K562 (cell line): ENCODE results near the gene CEBPE. TPM values are rescaled to one million over a fixed set of nuclear protein-coding genes. Genes with fewer than 3 reads are reported as not detected.
A peak's percentile ranks its signal among the peaks of the same experiment; 100 is the strongest.

Experiments
- ATF3 ChIP-seq, 2 experiments: fragments of 450-650 bp in 1 of 2; sonication (generic) in 1 of 2; formaldehyde crosslinking in 1 of 2; IDR thresholded peaks in 1 of 2; conservative IDR thresholded peaks in 1 of 2; 2 replicates each; pipeline versions ENCODE4 v1.6.1 to v1.8.1; 2016 to 2023; ENCODE audit warnings: mild to moderate bottlenecking in 2 of 2, moderate library complexity in 2 of 2, inconsistent platforms in 1 of 2, missing genetic modification reagents in 1 of 2
- BCLAF1 ChIP-seq, 2 experiments: fragments of 450-650 bp in 1 of 2; IDR thresholded peaks; 2 replicates each; pipeline ENCODE4 v1.6.1; 2011 to 2017; ENCODE audit warnings: low read depth in 2 of 2, antibody characterized with exemption in 1 of 2, borderline replicate concordance in 1 of 2, low read length in 1 of 2, mild to moderate bottlenecking in 1 of 2, mixed read lengths in 1 of 2; ENCODE audit not compliant: control insufficient read depth in 1 of 2
- CUX1 ChIP-seq: fragments of 200-800 bp; sonication (Bioruptor generic); IDR thresholded peaks from 2 replicates; pipeline ENCODE4 v1.6.1; 2016; ENCODE audit warnings: missing genetic modification characterization, missing compliant biosample characterization
- HLTF ChIP-seq: fragments of 450-650 bp; IDR thresholded peaks from 2 replicates; pipeline ENCODE4 v1.6.1; 2016
- MXD1 ChIP-seq: fragments of 250-450 bp; sonication (Bioruptor Pico); IDR thresholded peaks from 2 replicates; pipeline ENCODE4 v1.8.0; 2021; ENCODE audit warnings: borderline replicate concordance, mild to moderate bottlenecking, moderate library complexity; ENCODE audit not compliant: poor library complexity, severe bottlenecking
- OTX1 ChIP-seq: fragments of 450-650 bp; formaldehyde crosslinking; IDR thresholded peaks from 2 replicates; pipeline ENCODE4 v1.4.0; 2022; ENCODE audit warnings: mild to moderate bottlenecking
- PHTF2 ChIP-seq: fragments of 250-450 bp; sonication (Bioruptor Pico); IDR thresholded peaks from 2 replicates; pipeline ENCODE4 v1.5.0; 2021; ENCODE audit warnings: mild to moderate bottlenecking
- POU5F1 ChIP-seq: fragments of 150-350 bp; IDR thresholded peaks from 2 replicates; pipeline ENCODE4 v1.6.1; 2014; ENCODE audit warnings: borderline replicate concordance, low read length, low read depth, mild to moderate bottlenecking; ENCODE audit not compliant: partially characterized antibody
- SP1 ChIP-seq: sonication (generic); formaldehyde crosslinking; IDR thresholded peaks from 2 replicates; pipeline ENCODE4 v1.8.1; 2022; ENCODE audit warnings: mild to moderate bottlenecking, missing genetic modification reagents
- TBL1XR1 ChIP-seq, 2 experiments: IDR thresholded peaks; 2 replicates each; pipeline ENCODE4 v1.6.1; 2012; ENCODE audit warnings: improper control_type of control experiment in 2 of 2, low read length in 2 of 2, mild to moderate bottlenecking in 1 of 2
- ZNF512 ChIP-seq: IDR thresholded peaks from 2 replicates; pipeline ENCODE4 v1.6.1; 2016; ENCODE audit warnings: missing genetic modification characterization, missing compliant biosample characterization
- ZNF551 ChIP-seq: fragments of 250-450 bp; sonication (Bioruptor Pico); IDR thresholded peaks from 2 replicates; pipeline ENCODE4 v1.5.0; 2021; ENCODE audit warnings: mild to moderate bottlenecking, moderate library complexity
- polyA plus RNA-seq, 8 experiments: library from polyadenylated mRNA; depleted of rRNA in 4 of 8; stranded (reverse) in 5 of 8; unstranded in 3 of 8; fragments of >200 nt; fragmentation: Nextera tagmentation in 2 of 8; fragmentation: Illumina TruSeq in 1 of 8; extraction: Ambion mirVana in 2 of 8; extraction: Trizol in 1 of 8; gene quantifications; 2 replicates each; pipeline versions ENCODE4 v1.2.1 to v1.2.3, GENCODE V29; 2011 to 2014; ENCODE audit warnings: inconsistent platforms in 1 of 8, missing spikeins in 1 of 8
- total RNA-seq, 7 experiments: library from RNA; depleted of rRNA in 6 of 7; stranded (reverse); fragments of >200 nt in 6 of 7; fragmentation: Illumina TruSeq in 2 of 7; extraction: Trizol in 2 of 7; gene quantifications; 2 replicates each; pipeline versions ENCODE4 v1.2.1 to v1.2.3, GENCODE V29; 2011 to 2021; ENCODE audit warnings: low replicate concordance in 1 of 7

CEBPE gene
- total and polyA plus RNA-seq, 9 of the 15 experiments (the other 6 are each of a cell fraction or from before 2014, with no cell fraction given), result 0.09 to 0.15 (median 0.13) TPM; not detected in 6

GRCh38 chr14:23112359-23113178, 6.5 kb downstream of the CEBPE start (continued):
- TF ChIP-seq CUX1 (no peak), BCLAF1 (IDR thresholded peaks at IDR 0.05; ENCODE audit: borderline replicate concordance in 1 of 2, control insufficient read depth in 1 of 2, low read depth in 2 of 2, low read length in 1 of 2) (no peak), MXD1 (CRISPR knock-in tag) (no peak), ZNF512 (tag) (no peak), TBL1XR1 (IDR thresholded peaks at IDR 0.05; ENCODE audit: low read length in 2 of 2) (peak; percentile 53 to 90; a peak in 3 of 4 replicates), POU5F1 (no peak), PHTF2 (CRISPR knock-in tag) (no peak), HLTF (0 out of 2 replicates have a peak, but pooled peaks have one; percentile 77), ZNF551 (no peak), OTX1 (CRISPR knock-in tag) (peak; percentile 60), SP1 (CRISPR knock-in tag) (peak; percentile 89), ATF3 (IDR thresholded peaks at IDR 0.05) (peak; percentile 89), ATF3 (CRISPR knock-in tag; conservative IDR thresholded peaks at IDR 0.05) (peak; percentile 89)
